ENCODE results near the gene TXNDC11. TPM values are rescaled to one million over a fixed set of nuclear protein-coding genes. Genes with fewer than 3 reads are reported as not detected.
"Not testable (repeated sequence)": the region's sequence is repeated elsewhere in the genome, so short reads cannot be mapped to it uniquely, and the experiment has no call there.

Gene TXNDC11
- polyA plus RNA-seq = 10 to 100 TPM; 47.6 to 73.4 (median 49.7) TPM
- long read RNA-seq, donor 1 = 0 reads
- long read RNA-seq, donor 2 = 0 reads
- long read RNA-seq, donor 3, partial matches to known transcripts = 0 of 2 reads
- long read RNA-seq, donor 3, other reads (novel, unspliced or antisense) = 0 of 2 reads
- long read RNA-seq, donor 4 = 0 reads
- long read RNA-seq, donor 5 = 0 reads
- long read RNA-seq, donor 6, partial matches to known transcripts = 0 of 4 reads
- long read RNA-seq, donor 6, other reads (novel, unspliced or antisense) = 0 of 4 reads
- long read RNA-seq, donor 7, partial matches to known transcripts = 0 of 2 reads
- long read RNA-seq, donor 7, other reads (novel, unspliced or antisense) = 0 of 2 reads
- long read RNA-seq, donor 8, partial matches to known transcripts = 0 of 1 reads
- long read RNA-seq, donor 8, other reads (novel, unspliced or antisense) = 0 of 1 reads
- long read RNA-seq, donor 9, partial matches to known transcripts = 0 of 1 reads
- long read RNA-seq, donor 9, other reads (novel, unspliced or antisense) = 0 of 1 reads
- long read RNA-seq, donor 10, partial matches to known transcripts = 16 of 18 reads
- long read RNA-seq, donor 10, other reads (novel, unspliced or antisense) = 0 of 18 reads

- DNase-seq = peak; percentile 98 to 100
These were observed at the start of gene TXNDC11 for GRCh38 chr16:11742536-11743307. Gene TXNDC11, minus strand, starts transcription at chr16:11742857. Its CDS starts 127 bp downstream, at chr16:11742730.

GRCh38 chr16:11791144-11791828 is 48.6 kb upstream of the TXNDC11 start:
- FAIRE-seq = no peak
- peak in 1 of 2 donors; percentile 46 for DNase-seq
- H3K27ac ChIP-seq (ENCODE audit: low read depth in 1 of 3, low read length in 2 of 3) = peak overlapping the region in 2 of 3 donors; percentile 23 to 71

More at GRCh38 chr16:11742536-11743307, at the start of gene TXNDC11:
- H3K27ac ChIP-seq (ENCODE audit: low read depth in 1 of 3, low read length in 2 of 3) = peak within 1 kb of the TSS; percentile 96 to 100 (median 98)
- no peaks in the 10 kb centered on the region for H3K9me3 ChIP-seq (ENCODE audit: control insufficient read depth in 2 of 2, insufficient read depth in 1 of 2, low read depth in 1 of 2, low read length in 1 of 2)
- H3K27me3 ChIP-seq (ENCODE audit: control insufficient read depth in 3 of 3, insufficient read depth in 3 of 3, low read length in 3 of 3) = no peaks in the 10 kb centered on the region
- peak within 1 kb of the TSS; percentile 75 to 97 (median 88) for H3K4me3 ChIP-seq (ENCODE audit: low read depth in 1 of 3, low read length in 3 of 3)
- peaks cover 4 to 48% (median 7%) of the 10 kb centered on the region in 3 donors for H3K4me1 ChIP-seq (ENCODE audit: control insufficient read depth in 3 of 3, insufficient read depth in 2 of 3, low read depth in 1 of 3, low read length in 2 of 3)
- FAIRE-seq = no peak
- WGBS, 3 donors = 0% methylated on average over 37 to 96 of the region's 96 CpGs
- peaks cover 0 to 7% (median 0%) of the 10 kb centered on the region in 3 donors for H3K36me3 ChIP-seq (ENCODE audit: control insufficient read depth in 3 of 3, insufficient read depth in 2 of 3, low read depth in 1 of 3, low read length in 3 of 3)

GRCh38 chr16:11788914-11789313 is 46.3 kb upstream of the TXNDC11 start:
- Histone ChIP-seq H3K4me1 (ENCODE audit: control insufficient read depth in 3 of 3, insufficient read depth in 2 of 3, low read depth in 1 of 3, low read length in 2 of 3) (peaks cover 9 to 35% (median 31%) of the 10 kb centered on the region in 3 donors), H3K36me3 (ENCODE audit: control insufficient read depth in 3 of 3, insufficient read depth in 2 of 3, low read depth in 1 of 3, low read length in 3 of 3) (peaks cover 0 to 11% (median 3%) of the 10 kb centered on the region in 3 donors), H3K9me3 (ENCODE audit: control insufficient read depth in 2 of 2, insufficient read depth in 1 of 2, low read depth in 1 of 2, low read length in 1 of 2) (no peaks in the 10 kb centered on the region), H3K4me3 (ENCODE audit: low read depth in 1 of 3, low read length in 3 of 3) (no peak overlapping the region), H3K27me3 (ENCODE audit: control insufficient read depth in 3 of 3, insufficient read depth in 3 of 3, low read length in 3 of 3) (no peaks in the 10 kb centered on the region), H3K27ac (ENCODE audit: low read depth in 1 of 3, low read length in 2 of 3) (peak overlapping the region in 1 of 3 donors; percentile 50)
- FAIRE-seq (no peak), DNase-seq (no peak)
- 79 to 82% (median 82%) methylated on average over 3 of the region's 3 CpGs for WGBS, 3 donors

More at GRCh38 chr16:11791144-11791828, 48.6 kb upstream of the TXNDC11 start:
- 76 to 80% (median 79%) methylated on average over 8 of the region's 8 CpGs for WGBS, 3 donors
- Histone ChIP-seq H3K36me3 (ENCODE audit: control insufficient read depth in 3 of 3, insufficient read depth in 2 of 3, low read depth in 1 of 3, low read length in 3 of 3) (peaks cover 0 to 18% (median 3%) of the 10 kb centered on the region in 3 donors), H3K9me3 (ENCODE audit: control insufficient read depth in 2 of 2, insufficient read depth in 1 of 2, low read depth in 1 of 2, low read length in 1 of 2) (no peaks in the 10 kb centered on the region), H3K4me1 (ENCODE audit: control insufficient read depth in 3 of 3, insufficient read depth in 2 of 3, low read depth in 1 of 3, low read length in 2 of 3) (peaks cover 7 to 39% (median 29%) of the 10 kb centered on the region in 3 donors), H3K4me3 (ENCODE audit: low read depth in 1 of 3, low read length in 3 of 3) (no peak overlapping the region), H3K27me3 (ENCODE audit: control insufficient read depth in 3 of 3, insufficient read depth in 3 of 3, low read length in 3 of 3) (no peaks in the 10 kb centered on the region)

- 82 to 85% (median 85%) methylated on average over 13 of the region's 13 CpGs for WGBS, 3 donors
- H3K27ac ChIP-seq (ENCODE audit: low read depth in 1 of 3, low read length in 2 of 3); H3K4me3 ChIP-seq (ENCODE audit: low read depth in 1 of 3, low read length in 3 of 3); H3K36me3 ChIP-seq (ENCODE audit: control insufficient read depth in 3 of 3, insufficient read depth in 2 of 3, low read depth in 1 of 3, low read length in 3 of 3); FAIRE-seq; DNase-seq; H3K9me3 ChIP-seq (ENCODE audit: control insufficient read depth in 2 of 2, insufficient read depth in 1 of 2, low read depth in 1 of 2, low read length in 1 of 2); H3K27me3 ChIP-seq (ENCODE audit: control insufficient read depth in 3 of 3, insufficient read depth in 3 of 3, low read length in 3 of 3): not testable (repeated sequence)
- H3K4me1 ChIP-seq (ENCODE audit: control insufficient read depth in 3 of 3, insufficient read depth in 2 of 3, low read depth in 1 of 3, low read length in 2 of 3) = peaks cover 1 to 25% (median 7%) of the 10 kb centered on the region in 3 donors
These were observed 42.4 kb upstream of the TXNDC11 start for GRCh38 chr16:11784980-11785599.

GRCh38 chr16:11784381-11784780 is 41.7 kb upstream of the TXNDC11 start:
- peak overlapping the region in 1 of 3 donors; percentile 54 for H3K27ac ChIP-seq (ENCODE audit: low read depth in 1 of 3, low read length in 2 of 3)
- H3K27me3 ChIP-seq (ENCODE audit: control insufficient read depth in 3 of 3, insufficient read depth in 3 of 3, low read length in 3 of 3); DNase-seq; FAIRE-seq; H3K36me3 ChIP-seq (ENCODE audit: control insufficient read depth in 3 of 3, insufficient read depth in 2 of 3, low read depth in 1 of 3, low read length in 3 of 3); H3K9me3 ChIP-seq (ENCODE audit: control insufficient read depth in 2 of 2, insufficient read depth in 1 of 2, low read depth in 1 of 2, low read length in 1 of 2); H3K4me3 ChIP-seq (ENCODE audit: low read depth in 1 of 3, low read length in 3 of 3): not testable (repeated sequence)
- 94 to 96% (median 95%) methylated on average over 6 of the region's 6 CpGs for WGBS, 3 donors
- peaks cover 1 to 25% (median 7%) of the 10 kb centered on the region in 3 donors for H3K4me1 ChIP-seq (ENCODE audit: control insufficient read depth in 3 of 3, insufficient read depth in 2 of 3, low read depth in 1 of 3, low read length in 2 of 3)

- Histone ChIP-seq H3K9me3 (ENCODE audit: control insufficient read depth in 2 of 2, insufficient read depth in 1 of 2, low read depth in 1 of 2, low read length in 1 of 2) (no peaks in the 10 kb centered on the region), H3K4me1 (ENCODE audit: control insufficient read depth in 3 of 3, insufficient read depth in 2 of 3, low read depth in 1 of 3, low read length in 2 of 3) (peaks cover 1 to 25% (median 7%) of the 10 kb centered on the region in 3 donors), H3K4me3 (ENCODE audit: low read depth in 1 of 3, low read length in 3 of 3) (no peak overlapping the region)
These were observed 41.3 kb upstream of the TXNDC11 start for GRCh38 chr16:11784038-11784369.

GRCh38 chr16:11783319-11784037 is 40.8 kb upstream of the TXNDC11 start:
- H3K36me3 ChIP-seq (ENCODE audit: control insufficient read depth in 3 of 3, insufficient read depth in 2 of 3, low read depth in 1 of 3, low read length in 3 of 3) = peaks cover 0 to 10% (median 3%) of the 10 kb centered on the region in 3 donors
- H3K27ac ChIP-seq (ENCODE audit: low read depth in 1 of 3, low read length in 2 of 3) = peak overlapping the region; percentile 49 to 94 (median 50)

More at GRCh38 chr16:11784038-11784369, 41.3 kb upstream of the TXNDC11 start:
- Histone ChIP-seq H3K36me3 (ENCODE audit: control insufficient read depth in 3 of 3, insufficient read depth in 2 of 3, low read depth in 1 of 3, low read length in 3 of 3) (peaks cover 0 to 9% (median 3%) of the 10 kb centered on the region in 3 donors), H3K27me3 (ENCODE audit: control insufficient read depth in 3 of 3, insufficient read depth in 3 of 3, low read length in 3 of 3) (no peaks in the 10 kb centered on the region), H3K27ac (ENCODE audit: low read depth in 1 of 3, low read length in 2 of 3) (peak overlapping the region in 2 of 3 donors; percentile 49 to 94)
- FAIRE-seq = no peak
- no peak for DNase-seq

More at GRCh38 chr16:11783319-11784037, 40.8 kb upstream of the TXNDC11 start:
- no peak for DNase-seq
- 10 to 12% (median 11%) methylated on average over 5 of the region's 5 CpGs for WGBS, 3 donors
- FAIRE-seq = no peak
- no peaks in the 10 kb centered on the region for H3K9me3 ChIP-seq (ENCODE audit: control insufficient read depth in 2 of 2, insufficient read depth in 1 of 2, low read depth in 1 of 2, low read length in 1 of 2)
- no peaks in the 10 kb centered on the region for H3K27me3 ChIP-seq (ENCODE audit: control insufficient read depth in 3 of 3, insufficient read depth in 3 of 3, low read length in 3 of 3)
- H3K4me1 ChIP-seq (ENCODE audit: control insufficient read depth in 3 of 3, insufficient read depth in 2 of 3, low read depth in 1 of 3, low read length in 2 of 3) = peaks cover 1 to 25% (median 7%) of the 10 kb centered on the region in 3 donors
- no peak overlapping the region for H3K4me3 ChIP-seq (ENCODE audit: low read depth in 1 of 3, low read length in 3 of 3)
